Measurements from ENCODE around the gene FRMD4B. TPM values are rescaled to one million over a fixed set of nuclear protein-coding genes. Genes with fewer than 3 reads are reported as not detected.

FRMD4B gene
- total and polyA plus RNA-seq, 10 of the 15 experiments (the other 5 are each of a cell fraction or from before 2014, with no cell fraction given): 3.9 to 11.4 (median 8.0) TPM

GRCh38 chr3:69326855-69327300 is 59.0 kb downstream of the FRMD4B start (continued):
- TF ChIP-seq MXI1 (IDR thresholded peaks at IDR 0.05; ENCODE audit: low read depth, low read length) (peak; percentile 57; the same call in 1 of the 2 replicates), ZNF592 (IDR thresholded peaks at IDR 0.05) (peak; percentile 68; the same call in 1 of the 2 replicates), STAT3 (IDR thresholded peaks at IDR 0.05; ENCODE audit: low read depth, low read length) (peak; percentile 68; the same call in 1 of the 2 replicates), NFYA (IDR thresholded peaks at IDR 0.05; ENCODE audit: borderline replicate concordance, low read depth, low read length) (no peak), ZSCAN29 (IDR thresholded peaks at IDR 0.05) (peak; percentile 62; the same call in 1 of the 2 replicates)

- peaks cover 28% of the 10 kb centered on the region for H3K4me1 ChIP-seq (ENCODE audit: control insufficient read depth, insufficient read depth, low read length)
- no peaks in the 10 kb centered on the region for H4K20me1 ChIP-seq (ENCODE audit: control insufficient read depth, insufficient read depth)
- in situ Hi-C loops (cut with MboI) (no loop called here), intact Hi-C loops (cut with micrococcal nuclease; ENCODE audit: unreplicated experiment) (loop anchor here (2.0 to 10.0 kb wide), 3 partner anchors 62 to 620 kb away; partner anchors contain the start of gene FRMD4B)
- H3K4me2 ChIP-seq (ENCODE audit: control insufficient read depth, insufficient read depth): no peak overlapping the region
- H3K27ac ChIP-seq (ENCODE audit: control insufficient read depth, insufficient read depth): no peak overlapping the region
- no peak for FAIRE-seq
- 91% methylated on average over 2 of the region's 2 CpGs for WGBS (ENCODE audit: insufficient coverage, insufficient replicate concordance, low lambda C conversion rate, missing lambda C conversion rate)
- ChIA-PET CTCF (interaction anchor here (0.6 to 15.5 kb wide), 11 partner anchors 14 to 232 kb away, joined by 3 to 236 read pairs (median 10); partner anchors contain the start of gene FRMD4B), SMC1A (ENCODE audit: uncharacterized antibody, unreplicated experiment) (interaction anchor here (1.1 to 8.3 kb wide), 21 partner anchors 8 to 231 kb away, joined by 3 to 111 read pairs (median 6); no protein-coding TSS in a partner anchor), RAD21 (ENCODE audit: unreplicated experiment) (interaction anchor here (0.6 to 8.7 kb wide), 6 partner anchors 19 to 163 kb away, joined by 3 to 83 read pairs (median 12); partner anchors contain the start of gene FRMD4B), POLR2A (interaction anchor here (0.6 to 1.6 kb wide), 3 partner anchors 43 to 116 kb away, joined by 6 to 8 read pairs (median 7); no protein-coding TSS in a partner anchor)
- H3K36me3 ChIP-seq (ENCODE audit: control insufficient read depth in 2 of 2, insufficient read depth in 2 of 2, low read length in 1 of 2): no peaks in the 10 kb centered on the region
- no peak overlapping the region for H3K4me3 ChIP-seq
- H2AFZ ChIP-seq (ENCODE audit: control insufficient read depth, low read depth, low read length): no peak overlapping the region
- no peaks in the 10 kb centered on the region for H3K27me3 ChIP-seq (replicated peaks in 1 of 2; ENCODE audit: control insufficient read depth in 2 of 2, insufficient read depth in 2 of 2, low read length in 1 of 2)
- no peaks in the 10 kb centered on the region for H3K79me2 ChIP-seq (ENCODE audit: control insufficient read depth, insufficient read depth, low read length)
- no TSS peak for BruUV-seq (replicated peaks)
- no peaks in the 10 kb centered on the region for H3K9me3 ChIP-seq (replicated peaks; ENCODE audit: control insufficient read depth, insufficient read depth, low read length)
- no peak for DNase-seq (ENCODE audit: low read depth, low spot score)
- ATAC-seq: no peak
- H3K9ac ChIP-seq (ENCODE audit: control insufficient read depth, insufficient read depth, low read length): no peak overlapping the region
- TF ChIP-seq RB1 (IDR thresholded peaks at IDR 0.05; ENCODE audit: borderline replicate concordance): no peak
- TF ChIP-seq SREBF1 (IDR thresholded peaks at IDR 0.05; ENCODE audit: low read length): no peak
- no peak for TF ChIP-seq STAT1 (conservative IDR thresholded peaks at IDR 0.05)
- TF ChIP-seq ETV6 (conservative IDR thresholded peaks at IDR 0.05 in 1 of 2, IDR thresholded peaks at IDR 0.05 in 1 of 2; ENCODE audit: borderline replicate concordance in 1 of 2, low read depth in 1 of 2): no peak
- TF ChIP-seq YY1 (IDR thresholded peaks at IDR 0.05; ENCODE audit: low read depth, low read length): no peak
- TF ChIP-seq CEBPB (IDR thresholded peaks at IDR 0.05; ENCODE audit: borderline replicate concordance in 1 of 2, low read depth in 2 of 2, low read length in 2 of 2): no peak
- TF ChIP-seq RCOR1 (conservative IDR thresholded peaks at IDR 0.05; ENCODE audit: low read depth, low read length): no peak
- TF ChIP-seq MTA2 (IDR thresholded peaks at IDR 0.05; ENCODE audit: low read depth): no peak
- TF ChIP-seq TCF7 (IDR thresholded peaks at IDR 0.05; ENCODE audit: borderline replicate concordance): no peak
- no peak for TF ChIP-seq SMAD5 (IDR thresholded peaks at IDR 0.05; ENCODE audit: low read depth)
- TF ChIP-seq CHD2 (IDR thresholded peaks at IDR 0.05; ENCODE audit: borderline replicate concordance, low read depth, low read length): no peak
- TF ChIP-seq SKIL (IDR thresholded peaks at IDR 0.05; ENCODE audit: low read depth, poor library complexity, severe bottlenecking): no peak
- TF ChIP-seq RUNX3 (IDR thresholded peaks at IDR 0.05; ENCODE audit: low read length): no peak
Observed at GRCh38 chr3:69325151-69325550, 60.7 kb downstream of the FRMD4B start.
